WTC11 (cell line): ENCODE data around the gene PAGE2. TPM values are rescaled to one million over a fixed set of nuclear protein-coding genes. Genes with fewer than 3 reads are reported as not detected.

Experiments used
- ATAC-seq: fragments of 200-7000 bp; cut with Tn5 transposase; 2 replicates; pipeline ENCODE4 v1.10.0; 2021; ENCODE audit warnings: mild to moderate bottlenecking, moderate library complexity
- CTCF ChIA-PET: fragments of 300-600 bp; sonication (Branson Sonifier 250); formaldehyde crosslinking; loops from one replicate; lab custom pipeline; 2021; ENCODE audit warnings: antibody characterized with exemption; lab: Charles Lee
- POLR2A ChIA-PET: fragments of 350-600 bp; sonication (Branson Sonifier 250); formaldehyde crosslinking; loops from one replicate; lab custom pipeline; 2021; ENCODE audit warnings: antibody characterized with exemption; lab: Charles Lee
- DNase-seq: peaks from one replicate; pipeline ENCODE4 v3.0.0; 2021; ENCODE audit warnings: low spot score
- H3K27ac Mint-ChIP-seq: 2 replicates; pipeline ENCODE4 v1.8.0; 2021; ENCODE audit warnings: mixed read lengths
- H3K27me3 Mint-ChIP-seq: 2 replicates; pipeline ENCODE4 v1.8.0; 2021; ENCODE audit warnings: low read depth, mild to moderate bottlenecking, moderate library complexity, mixed read lengths
- H3K36me3 Mint-ChIP-seq: 2 replicates; pipeline ENCODE4 v1.8.0; 2021; ENCODE audit warnings: mixed read lengths
- H3K4me1 Mint-ChIP-seq: 2 replicates; pipeline ENCODE4 v1.8.0; 2022; ENCODE audit warnings: mixed read lengths
- H3K4me3 Mint-ChIP-seq: 2 replicates; pipeline ENCODE4 v1.8.0; 2021; ENCODE audit warnings: mild to moderate bottlenecking, moderate library complexity, mixed read lengths
- H3K9me3 Mint-ChIP-seq: 2 replicates; pipeline ENCODE4 v1.8.0; 2021; ENCODE audit warnings: mixed read lengths
- EMX1 ChIP-seq: fragments of 250-450 bp; sonication (Bioruptor Pico); IDR thresholded peaks from 2 replicates; pipeline ENCODE4 v1.8.0; 2021; ENCODE audit warnings: mild to moderate bottlenecking
- ESRRA ChIP-seq: sonication (generic); formaldehyde crosslinking; IDR thresholded peaks from 2 replicates; pipeline ENCODE4 v1.8.1; 2022; ENCODE audit warnings: mild to moderate bottlenecking, missing genetic modification reagents, borderline replicate concordance
- FOXJ3 ChIP-seq: sonication (generic); formaldehyde crosslinking; IDR thresholded peaks from 2 replicates; pipeline ENCODE4 v1.9.0; 2021; ENCODE audit warnings: missing genetic modification reagents, mild to moderate bottlenecking, borderline replicate concordance
- GRHL2 ChIP-seq: fragments of 250-450 bp; sonication (Bioruptor Pico); IDR thresholded peaks from 2 replicates; pipeline ENCODE4 v1.8.0; 2022; ENCODE audit warnings: mild to moderate bottlenecking, moderate library complexity; ENCODE audit not compliant: insufficient replicate concordance, severe bottlenecking
- JUN ChIP-seq: sonication (generic); formaldehyde crosslinking; IDR thresholded peaks from 2 replicates; pipeline ENCODE4 v1.8.0; 2023; ENCODE audit warnings: mild to moderate bottlenecking, missing genetic modification reagents
- SP1 ChIP-seq: sonication (generic); formaldehyde crosslinking; conservative IDR thresholded peaks from 2 replicates; pipeline ENCODE4 v1.8.1; 2022; ENCODE audit warnings: missing genetic modification reagents
- total RNA-seq: library from RNA; stranded (reverse); gene quantifications from 3 replicates; pipeline ENCODE4 v1.2.3, GENCODE V29; 2021
- TF ChIP-seq, protein P1 (sequence below): sonication (generic); formaldehyde crosslinking; IDR thresholded peaks from 2 replicates; pipeline ENCODE4 v1.8.0; 2023; ENCODE audit warnings: missing genetic modification reagents
- TF ChIP-seq, protein P2 (sequence below): sonication (generic); formaldehyde crosslinking; IDR thresholded peaks from 2 replicates; pipeline ENCODE4 v1.8.0; 2023; ENCODE audit warnings: mild to moderate bottlenecking, missing genetic modification reagents
- TF ChIP-seq, protein P3 (sequence below): sonication (generic); formaldehyde crosslinking; IDR thresholded peaks from 2 replicates; pipeline ENCODE4 v1.8.1; 2022; ENCODE audit warnings: mild to moderate bottlenecking, moderate library complexity, missing genetic modification reagents
- TF ChIP-seq, protein P4 (sequence below): sonication (generic); formaldehyde crosslinking; IDR thresholded peaks from 2 replicates; pipeline ENCODE4 v1.8.1; 2023; ENCODE audit warnings: mild to moderate bottlenecking, missing genetic modification reagents
- TF ChIP-seq, protein P5 (sequence below): fragments of 250-450 bp; sonication (Bioruptor Pico); IDR thresholded peaks from 2 replicates; pipeline ENCODE4 v1.9.0; 2021; ENCODE audit warnings: mild to moderate bottlenecking
- TF ChIP-seq, protein P6 (sequence below): sonication (generic); formaldehyde crosslinking; IDR thresholded peaks from 2 replicates; pipeline ENCODE4 v1.8.0; 2023; ENCODE audit warnings: missing genetic modification reagents, mild to moderate bottlenecking, borderline replicate concordance
- TF ChIP-seq, protein P7 (sequence below): sonication (generic); formaldehyde crosslinking; IDR thresholded peaks from 2 replicates; pipeline ENCODE4 v1.8.1; 2023; ENCODE audit warnings: mild to moderate bottlenecking, missing genetic modification reagents, borderline replicate concordance

PAGE2 gene
- total RNA-seq, 1 experiment from 2014 or later, result not detected

DNA sequence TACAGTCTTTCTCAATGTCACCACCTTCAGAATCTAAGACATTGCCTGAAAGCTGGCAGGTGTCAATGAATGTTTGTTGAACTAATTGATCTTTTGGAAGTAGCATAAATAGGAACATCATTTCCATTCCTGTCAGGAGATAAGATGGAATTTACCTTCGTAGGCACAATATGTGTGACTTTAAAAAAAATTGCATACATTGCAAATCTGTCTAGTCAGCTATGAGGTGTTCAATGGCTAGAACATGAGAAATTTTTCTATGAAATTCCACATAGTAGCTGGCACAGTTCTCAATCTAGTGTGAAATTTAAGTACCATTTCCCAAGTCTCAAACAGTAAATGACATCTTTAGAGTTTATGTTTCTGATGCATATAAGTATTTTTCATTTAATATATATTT lies 10.3 kb downstream of the PAGE2 start:
- ATAC-seq (no peak), DNase-seq (no peak)
- H3K27ac Mint-ChIP-seq, result no peak overlapping the region; the same call in 1 of the 2 replicates
- CTCF ChIA-PET, result no interaction called here
- no peaks in the 10 kb centered on the region for H3K4me1 Mint-ChIP-seq
- no peaks in the 10 kb centered on the region for H3K9me3 Mint-ChIP-seq
- no peaks in the 10 kb centered on the region for H3K36me3 Mint-ChIP-seq
- TF ChIP-seq ESRRA (CRISPR knock-in tag) (no peak), GRHL2 (CRISPR knock-in tag) (no peak), SP1 (no peak), EMX1 (CRISPR knock-in tag) (no peak), JUN (CRISPR knock-in tag) (no peak), FOXJ3 (CRISPR knock-in tag) (no peak)
- TF ChIP-seq, protein P1, sequence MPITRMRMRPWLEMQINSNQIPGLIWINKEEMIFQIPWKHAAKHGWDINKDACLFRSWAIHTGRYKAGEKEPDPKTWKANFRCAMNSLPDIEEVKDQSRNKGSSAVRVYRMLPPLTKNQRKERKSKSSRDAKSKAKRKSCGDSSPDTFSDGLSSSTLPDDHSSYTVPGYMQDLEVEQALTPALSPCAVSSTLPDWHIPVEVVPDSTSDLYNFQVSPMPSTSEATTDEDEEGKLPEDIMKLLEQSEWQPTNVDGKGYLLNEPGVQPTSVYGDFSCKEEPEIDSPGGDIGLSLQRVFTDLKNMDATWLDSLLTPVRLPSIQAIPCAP, result no peak
- TF ChIP-seq, protein P2, sequence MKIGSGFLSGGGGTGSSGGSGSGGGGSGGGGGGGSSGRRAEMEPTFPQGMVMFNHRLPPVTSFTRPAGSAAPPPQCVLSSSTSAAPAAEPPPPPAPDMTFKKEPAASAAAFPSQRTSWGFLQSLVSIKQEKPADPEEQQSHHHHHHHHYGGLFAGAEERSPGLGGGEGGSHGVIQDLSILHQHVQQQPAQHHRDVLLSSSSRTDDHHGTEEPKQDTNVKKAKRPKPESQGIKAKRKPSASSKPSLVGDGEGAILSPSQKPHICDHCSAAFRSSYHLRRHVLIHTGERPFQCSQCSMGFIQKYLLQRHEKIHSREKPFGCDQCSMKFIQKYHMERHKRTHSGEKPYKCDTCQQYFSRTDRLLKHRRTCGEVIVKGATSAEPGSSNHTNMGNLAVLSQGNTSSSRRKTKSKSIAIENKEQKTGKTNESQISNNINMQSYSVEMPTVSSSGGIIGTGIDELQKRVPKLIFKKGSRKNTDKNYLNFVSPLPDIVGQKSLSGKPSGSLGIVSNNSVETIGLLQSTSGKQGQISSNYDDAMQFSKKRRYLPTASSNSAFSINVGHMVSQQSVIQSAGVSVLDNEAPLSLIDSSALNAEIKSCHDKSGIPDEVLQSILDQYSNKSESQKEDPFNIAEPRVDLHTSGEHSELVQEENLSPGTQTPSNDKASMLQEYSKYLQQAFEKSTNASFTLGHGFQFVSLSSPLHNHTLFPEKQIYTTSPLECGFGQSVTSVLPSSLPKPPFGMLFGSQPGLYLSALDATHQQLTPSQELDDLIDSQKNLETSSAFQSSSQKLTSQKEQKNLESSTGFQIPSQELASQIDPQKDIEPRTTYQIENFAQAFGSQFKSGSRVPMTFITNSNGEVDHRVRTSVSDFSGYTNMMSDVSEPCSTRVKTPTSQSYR (CRISPR knock-in tag), result no peak
- TF ChIP-seq, protein P3, sequence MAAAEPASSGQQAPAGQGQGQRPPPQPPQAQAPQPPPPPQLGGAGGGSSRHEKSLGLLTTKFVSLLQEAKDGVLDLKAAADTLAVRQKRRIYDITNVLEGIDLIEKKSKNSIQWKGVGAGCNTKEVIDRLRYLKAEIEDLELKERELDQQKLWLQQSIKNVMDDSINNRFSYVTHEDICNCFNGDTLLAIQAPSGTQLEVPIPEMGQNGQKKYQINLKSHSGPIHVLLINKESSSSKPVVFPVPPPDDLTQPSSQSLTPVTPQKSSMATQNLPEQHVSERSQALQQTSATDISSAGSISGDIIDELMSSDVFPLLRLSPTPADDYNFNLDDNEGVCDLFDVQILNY (CRISPR knock-in tag), result no peak
- TF ChIP-seq, protein P4, sequence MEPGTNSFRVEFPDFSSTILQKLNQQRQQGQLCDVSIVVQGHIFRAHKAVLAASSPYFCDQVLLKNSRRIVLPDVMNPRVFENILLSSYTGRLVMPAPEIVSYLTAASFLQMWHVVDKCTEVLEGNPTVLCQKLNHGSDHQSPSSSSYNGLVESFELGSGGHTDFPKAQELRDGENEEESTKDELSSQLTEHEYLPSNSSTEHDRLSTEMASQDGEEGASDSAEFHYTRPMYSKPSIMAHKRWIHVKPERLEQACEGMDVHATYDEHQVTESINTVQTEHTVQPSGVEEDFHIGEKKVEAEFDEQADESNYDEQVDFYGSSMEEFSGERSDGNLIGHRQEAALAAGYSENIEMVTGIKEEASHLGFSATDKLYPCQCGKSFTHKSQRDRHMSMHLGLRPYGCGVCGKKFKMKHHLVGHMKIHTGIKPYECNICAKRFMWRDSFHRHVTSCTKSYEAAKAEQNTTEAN (CRISPR knock-in tag), result no peak
- TF ChIP-seq, protein P5, sequence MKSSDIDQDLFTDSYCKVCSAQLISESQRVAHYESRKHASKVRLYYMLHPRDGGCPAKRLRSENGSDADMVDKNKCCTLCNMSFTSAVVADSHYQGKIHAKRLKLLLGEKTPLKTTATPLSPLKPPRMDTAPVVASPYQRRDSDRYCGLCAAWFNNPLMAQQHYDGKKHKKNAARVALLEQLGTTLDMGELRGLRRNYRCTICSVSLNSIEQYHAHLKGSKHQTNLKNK (CRISPR knock-in tag), result no peak
- TF ChIP-seq, protein P6, sequence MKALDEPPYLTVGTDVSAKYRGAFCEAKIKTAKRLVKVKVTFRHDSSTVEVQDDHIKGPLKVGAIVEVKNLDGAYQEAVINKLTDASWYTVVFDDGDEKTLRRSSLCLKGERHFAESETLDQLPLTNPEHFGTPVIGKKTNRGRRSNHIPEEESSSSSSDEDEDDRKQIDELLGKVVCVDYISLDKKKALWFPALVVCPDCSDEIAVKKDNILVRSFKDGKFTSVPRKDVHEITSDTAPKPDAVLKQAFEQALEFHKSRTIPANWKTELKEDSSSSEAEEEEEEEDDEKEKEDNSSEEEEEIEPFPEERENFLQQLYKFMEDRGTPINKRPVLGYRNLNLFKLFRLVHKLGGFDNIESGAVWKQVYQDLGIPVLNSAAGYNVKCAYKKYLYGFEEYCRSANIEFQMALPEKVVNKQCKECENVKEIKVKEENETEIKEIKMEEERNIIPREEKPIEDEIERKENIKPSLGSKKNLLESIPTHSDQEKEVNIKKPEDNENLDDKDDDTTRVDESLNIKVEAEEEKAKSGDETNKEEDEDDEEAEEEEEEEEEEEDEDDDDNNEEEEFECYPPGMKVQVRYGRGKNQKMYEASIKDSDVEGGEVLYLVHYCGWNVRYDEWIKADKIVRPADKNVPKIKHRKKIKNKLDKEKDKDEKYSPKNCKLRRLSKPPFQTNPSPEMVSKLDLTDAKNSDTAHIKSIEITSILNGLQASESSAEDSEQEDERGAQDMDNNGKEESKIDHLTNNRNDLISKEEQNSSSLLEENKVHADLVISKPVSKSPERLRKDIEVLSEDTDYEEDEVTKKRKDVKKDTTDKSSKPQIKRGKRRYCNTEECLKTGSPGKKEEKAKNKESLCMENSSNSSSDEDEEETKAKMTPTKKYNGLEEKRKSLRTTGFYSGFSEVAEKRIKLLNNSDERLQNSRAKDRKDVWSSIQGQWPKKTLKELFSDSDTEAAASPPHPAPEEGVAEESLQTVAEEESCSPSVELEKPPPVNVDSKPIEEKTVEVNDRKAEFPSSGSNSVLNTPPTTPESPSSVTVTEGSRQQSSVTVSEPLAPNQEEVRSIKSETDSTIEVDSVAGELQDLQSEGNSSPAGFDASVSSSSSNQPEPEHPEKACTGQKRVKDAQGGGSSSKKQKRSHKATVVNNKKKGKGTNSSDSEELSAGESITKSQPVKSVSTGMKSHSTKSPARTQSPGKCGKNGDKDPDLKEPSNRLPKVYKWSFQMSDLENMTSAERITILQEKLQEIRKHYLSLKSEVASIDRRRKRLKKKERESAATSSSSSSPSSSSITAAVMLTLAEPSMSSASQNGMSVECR, result no peak
- TF ChIP-seq, protein P7, sequence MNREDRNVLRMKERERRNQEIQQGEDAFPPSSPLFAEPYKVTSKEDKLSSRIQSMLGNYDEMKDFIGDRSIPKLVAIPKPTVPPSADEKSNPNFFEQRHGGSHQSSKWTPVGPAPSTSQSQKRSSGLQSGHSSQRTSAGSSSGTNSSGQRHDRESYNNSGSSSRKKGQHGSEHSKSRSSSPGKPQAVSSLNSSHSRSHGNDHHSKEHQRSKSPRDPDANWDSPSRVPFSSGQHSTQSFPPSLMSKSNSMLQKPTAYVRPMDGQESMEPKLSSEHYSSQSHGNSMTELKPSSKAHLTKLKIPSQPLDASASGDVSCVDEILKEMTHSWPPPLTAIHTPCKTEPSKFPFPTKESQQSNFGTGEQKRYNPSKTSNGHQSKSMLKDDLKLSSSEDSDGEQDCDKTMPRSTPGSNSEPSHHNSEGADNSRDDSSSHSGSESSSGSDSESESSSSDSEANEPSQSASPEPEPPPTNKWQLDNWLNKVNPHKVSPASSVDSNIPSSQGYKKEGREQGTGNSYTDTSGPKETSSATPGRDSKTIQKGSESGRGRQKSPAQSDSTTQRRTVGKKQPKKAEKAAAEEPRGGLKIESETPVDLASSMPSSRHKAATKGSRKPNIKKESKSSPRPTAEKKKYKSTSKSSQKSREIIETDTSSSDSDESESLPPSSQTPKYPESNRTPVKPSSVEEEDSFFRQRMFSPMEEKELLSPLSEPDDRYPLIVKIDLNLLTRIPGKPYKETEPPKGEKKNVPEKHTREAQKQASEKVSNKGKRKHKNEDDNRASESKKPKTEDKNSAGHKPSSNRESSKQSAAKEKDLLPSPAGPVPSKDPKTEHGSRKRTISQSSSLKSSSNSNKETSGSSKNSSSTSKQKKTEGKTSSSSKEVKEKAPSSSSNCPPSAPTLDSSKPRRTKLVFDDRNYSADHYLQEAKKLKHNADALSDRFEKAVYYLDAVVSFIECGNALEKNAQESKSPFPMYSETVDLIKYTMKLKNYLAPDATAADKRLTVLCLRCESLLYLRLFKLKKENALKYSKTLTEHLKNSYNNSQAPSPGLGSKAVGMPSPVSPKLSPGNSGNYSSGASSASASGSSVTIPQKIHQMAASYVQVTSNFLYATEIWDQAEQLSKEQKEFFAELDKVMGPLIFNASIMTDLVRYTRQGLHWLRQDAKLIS, result no peak
- no peak overlapping the region for H3K4me3 Mint-ChIP-seq
- POLR2A ChIA-PET, result no interaction called here
- H3K27me3 Mint-ChIP-seq, result peaks cover 7% of the 10 kb centered on the region
